AG04450 (cell line): Measurements from ENCODE around the gene IGSF10. TPM values are rescaled to one million over a fixed set of nuclear protein-coding genes. Genes with fewer than 3 reads are reported as not detected.

Experiments
- CTCF ChIA-PET: fragments of 300-600, 350-600 bp; formaldehyde crosslinking; extraction: SDS; loops from one replicate; lab custom pipeline; 2022; ENCODE audit warnings: antibody characterized with exemption, inconsistent platforms; lab: Charles Lee
- POLR2A ChIA-PET: fragments of 350-600 bp; formaldehyde crosslinking; extraction: SDS; loops from one replicate; lab custom pipeline; 2021; ENCODE audit warnings: antibody characterized with exemption, inconsistent platforms; lab: Yijun Ruan, JAX
- DNase-seq: peaks from one replicate; pipeline ENCODE4 v3.0.0-alpha.2; 2011; ENCODE audit warnings: low read depth, low spot score
- H3K27ac ChIP-seq: one replicate; pipeline ENCODE4 v1.5.1; 2012; ENCODE audit warnings: low read depth, low read length, control low read depth
- H3K27me3 ChIP-seq: one replicate; pipeline ENCODE4 v1.6.0; 2012; ENCODE audit warnings: low read length; ENCODE audit not compliant: control insufficient read depth, insufficient read depth
- H3K4me3 ChIP-seq: 2 replicates; pipeline ENCODE4 v1.5.1; 2011; ENCODE audit warnings: mild to moderate bottlenecking, low read depth, low read length, control low read depth
- H3K9me3 ChIP-seq: 2 replicates; pipeline ENCODE4 v1.5.1; 2012; ENCODE audit warnings: low read length; ENCODE audit not compliant: control insufficient read depth, insufficient read depth
- CTCF ChIP-seq: IDR thresholded peaks from 2 replicates; pipeline ENCODE4 v1.5.1; 2011; ENCODE audit warnings: low read depth, low read length, control low read depth, inconsistent platforms
- polyA plus RNA-seq: library from polyadenylated mRNA; depleted of rRNA; stranded (reverse); fragments of >200 nt; gene quantifications from 2 replicates; pipeline ENCODE4 v1.2.3, GENCODE V29; 2011

The IGSF10 gene
- polyA plus RNA-seq, 1 experiment, result 0.02 TPM

GRCh38 chr3:151476344-151477018 is 15.6 kb upstream of the IGSF10 start:
- POLR2A ChIA-PET, result no interaction called here

GRCh38 chr3:151468284-151468917 is 7.5 kb upstream of the IGSF10 start:
- POLR2A ChIA-PET, result no interaction called here

More at GRCh38 chr3:151476344-151477018, 15.6 kb upstream of the IGSF10 start:
- Histone ChIP-seq H3K27ac (no peak overlapping the region), H3K27me3 (no peaks in the 10 kb centered on the region), H3K9me3 (no peaks in the 10 kb centered on the region), H3K4me3 (no peak overlapping the region)
- no peak for TF ChIP-seq CTCF
- CTCF ChIA-PET, result interaction anchor here (2.0 kb wide), 1 partner anchor 8 kb away, joined by 16 read pairs; no protein-coding TSS in a partner anchor
- no peak for DNase-seq

GRCh38 chr3:151467069-151467468 is 6.2 kb upstream of the IGSF10 start:
- POLR2A ChIA-PET, result no interaction called here
- TF ChIP-seq CTCF, result no peak
- CTCF ChIA-PET, result interaction anchor here (0.5 to 4.6 kb wide), 14 partner anchors 10 to 632 kb away, joined by 3 to 76 read pairs (median 6); no protein-coding TSS in a partner anchor

More at GRCh38 chr3:151468284-151468917, 7.5 kb upstream of the IGSF10 start:
- peak; percentile 94 for TF ChIP-seq CTCF
- Histone ChIP-seq H3K4me3 (no peak overlapping the region), H3K9me3 (no peaks in the 10 kb centered on the region), H3K27me3 (peaks cover 4% of the 10 kb centered on the region), H3K27ac (no peak overlapping the region)
- CTCF ChIA-PET, result interaction anchor here (0.5 to 4.6 kb wide), 53 partner anchors 8 to 1242 kb away, joined by 3 to 76 read pairs (median 4); no protein-coding TSS in a partner anchor
- peak; percentile 42 for DNase-seq

GRCh38 chr3:151462991-151463390 is 2.1 kb upstream of the IGSF10 start:
- Histone ChIP-seq H3K4me3 (no peak overlapping the region), H3K27me3 (peaks cover 13% of the 10 kb centered on the region), H3K9me3 (no peaks in the 10 kb centered on the region), H3K27ac (no peak overlapping the region)
- DNase-seq, result no peak
- TF ChIP-seq CTCF, result no peak
- CTCF ChIA-PET, result interaction anchor here (1.0 to 1.1 kb wide), 2 partner anchors 22 to 378 kb away, joined by 3 read pairs; no protein-coding TSS in a partner anchor
- POLR2A ChIA-PET, result no interaction called here

More at GRCh38 chr3:151467069-151467468, 6.2 kb upstream of the IGSF10 start:
- peaks cover 4% of the 10 kb centered on the region for H3K27me3 ChIP-seq
- H3K27ac ChIP-seq, result no peak overlapping the region
- no peak for DNase-seq
- no peaks in the 10 kb centered on the region for H3K9me3 ChIP-seq
- no peak overlapping the region for H3K4me3 ChIP-seq
